H9 (cell line): Measurements from ENCODE around the gene SOX1. TPM values are rescaled to one million over a fixed set of nuclear protein-coding genes. Genes with fewer than 3 reads are reported as not detected.

Experiments used
- DNase-seq: peaks from one replicate; pipeline ENCODE4 v3.0.0-alpha.2; 2017
- H2AFZ ChIP-seq: one replicate; pipeline ENCODE4 v1.6.1; 2013; ENCODE audit warnings: mild to moderate bottlenecking, low read length, control low read depth, moderate library complexity
- H2AK5ac ChIP-seq: 2 replicates; pipeline ENCODE4 v1.6.1; 2013; ENCODE audit warnings: low read length, control low read depth, mixed read lengths; ENCODE audit not compliant: insufficient read length
- H2BK120ac ChIP-seq: one replicate; pipeline ENCODE4 v1.6.1; 2013; ENCODE audit warnings: low read depth, mild to moderate bottlenecking, low read length, control low read depth, inconsistent platforms; ENCODE audit not compliant: poor library complexity, severe bottlenecking
- H2BK12ac ChIP-seq: 2 replicates; pipeline ENCODE4 v1.6.1; 2013; ENCODE audit warnings: low read length, control low read depth, mixed read lengths, low read depth; ENCODE audit not compliant: insufficient read length
- H2BK15ac ChIP-seq: 2 replicates; pipeline ENCODE4 v1.6.1; 2013; ENCODE audit warnings: low read depth, low read length, control low read depth
- H2BK20ac ChIP-seq: one replicate; pipeline ENCODE4 v1.6.1; 2013; ENCODE audit warnings: low read depth, mild to moderate bottlenecking, low read length, control low read depth, inconsistent platforms; ENCODE audit not compliant: poor library complexity, severe bottlenecking
- H2BK5ac ChIP-seq: 2 replicates; pipeline ENCODE4 v1.6.1; 2013; ENCODE audit warnings: low read length, control low read depth, mixed read lengths; ENCODE audit not compliant: insufficient read length
- H3K14ac ChIP-seq: 2 replicates; pipeline ENCODE4 v1.6.1; 2013; ENCODE audit warnings: low read length, control low read depth; ENCODE audit not compliant: insufficient read depth
- H3K18ac ChIP-seq: 2 replicates; pipeline ENCODE4 v1.6.1; 2013; ENCODE audit warnings: low read depth, mild to moderate bottlenecking, mixed read lengths, low read length, control low read depth; ENCODE audit not compliant: insufficient read length
- H3K23ac ChIP-seq: 2 replicates; pipeline ENCODE4 v1.6.1; 2013; ENCODE audit warnings: low read length, control low read depth, mixed read lengths, low read depth; ENCODE audit not compliant: insufficient read length
- H3K23me2 ChIP-seq: 2 replicates; pipeline ENCODE4 v1.6.1; 2013; ENCODE audit warnings: low read depth, mild to moderate bottlenecking, mixed read lengths, low read length, control low read depth; ENCODE audit not compliant: insufficient read length, poor library complexity, severe bottlenecking
- H3K27ac ChIP-seq: 2 replicates; pipeline ENCODE4 v1.5.1; 2013; ENCODE audit warnings: low read length, control low read depth, mixed read lengths, low read depth; ENCODE audit not compliant: insufficient read length
- H3K27me3 ChIP-seq: 2 replicates; pipeline ENCODE4 v1.6.1; 2013; ENCODE audit warnings: low read length, control low read depth, inconsistent platforms; ENCODE audit not compliant: insufficient read depth
- H3K4ac ChIP-seq: 2 replicates; pipeline ENCODE4 v1.6.1; 2013; ENCODE audit warnings: low read depth, mild to moderate bottlenecking, control low read depth, inconsistent platforms, low read length, moderate library complexity
- H3K4me1 ChIP-seq: 2 replicates; pipeline ENCODE4 v1.6.1; 2013; ENCODE audit warnings: low read length, control low read depth, inconsistent platforms; ENCODE audit not compliant: insufficient read depth
- H3K4me2 ChIP-seq: 2 replicates; pipeline ENCODE4 v1.6.1; 2013; ENCODE audit warnings: low read length, control low read depth, mixed read lengths; ENCODE audit not compliant: insufficient read length, insufficient read depth
- H3K56ac ChIP-seq: 2 replicates; pipeline ENCODE4 v1.6.1; 2013; ENCODE audit warnings: low read depth, mild to moderate bottlenecking, mixed read lengths, low read length, control low read depth; ENCODE audit not compliant: insufficient read length
- H3K79me1 ChIP-seq: 2 replicates; pipeline ENCODE4 v1.6.1; 2013; ENCODE audit warnings: low read depth, mild to moderate bottlenecking, moderate library complexity, low read length, control low read depth, inconsistent platforms; ENCODE audit not compliant: insufficient read depth, poor library complexity, severe bottlenecking
- H3K79me2 ChIP-seq: 2 replicates; pipeline ENCODE4 v1.6.1; 2013; ENCODE audit warnings: low read length, control low read depth, inconsistent platforms; ENCODE audit not compliant: insufficient read depth
- H3K9ac ChIP-seq: 2 replicates; pipeline ENCODE4 v1.6.1; 2013; ENCODE audit warnings: low read length, control low read depth, mixed read lengths; ENCODE audit not compliant: insufficient read length; ENCODE audit errors: extremely low read depth
- H3K9me3 ChIP-seq: one replicate; pipeline ENCODE4 v1.6.1; 2013; ENCODE audit warnings: low read depth, low read length, inconsistent platforms; ENCODE audit not compliant: control insufficient read depth
- H3T11ph ChIP-seq: one replicate; pipeline ENCODE4 v1.6.1; 2013; ENCODE audit warnings: mild to moderate bottlenecking, low read length, control low read depth, inconsistent platforms
- H4K20me1 ChIP-seq: one replicate; pipeline ENCODE4 v1.6.1; 2013; ENCODE audit not compliant: control insufficient read depth, insufficient read length, insufficient read depth
- H4K5ac ChIP-seq: 2 replicates; pipeline ENCODE4 v1.6.1; 2013; ENCODE audit warnings: low read depth, mild to moderate bottlenecking, mixed read lengths, low read length, control low read depth; ENCODE audit not compliant: insufficient read length
- H4K8ac ChIP-seq: replicated peaks from 2 replicates; pipeline ENCODE4 v1.6.1; 2013; ENCODE audit warnings: low read length, control low read depth, mixed read lengths, low read depth; ENCODE audit not compliant: insufficient read length
- H4K91ac ChIP-seq: 2 replicates; pipeline ENCODE4 v1.6.1; 2013; ENCODE audit warnings: low read depth, mild to moderate bottlenecking, moderate library complexity, mixed read lengths, low read length, control low read depth; ENCODE audit not compliant: insufficient read length
- H3K27ac Mint-ChIP-seq, 3 experiments: 2 replicates in 2 of 3; 3 replicates in 1 of 3; pipeline ENCODE4 v1.8.0; 2020 to 2021; ENCODE audit warnings: mixed read lengths in 3 of 3, mild to moderate bottlenecking in 1 of 3, moderate library complexity in 1 of 3
- H3K27me3 Mint-ChIP-seq: 2 replicates; pipeline ENCODE4 v1.8.0; 2021; ENCODE audit warnings: low read depth, mild to moderate bottlenecking, moderate library complexity, mixed read lengths
- H3K36me3 Mint-ChIP-seq, 3 experiments: 2 replicates in 2 of 3; 3 replicates in 1 of 3; pipeline ENCODE4 v1.8.0; 2020 to 2021; ENCODE audit warnings: low read depth in 3 of 3, mixed read lengths in 3 of 3; ENCODE audit not compliant: insufficient read depth in 1 of 3
- H3K4me1 Mint-ChIP-seq, 2 experiments: 2 replicates each; pipeline ENCODE4 v1.8.0; 2020; ENCODE audit warnings: mixed read lengths in 2 of 2
- H3K4me3 Mint-ChIP-seq, 2 experiments: 2 replicates in 1 of 2; 3 replicates in 1 of 2; pipeline ENCODE4 v1.8.0; 2020 to 2021; ENCODE audit warnings: mild to moderate bottlenecking in 2 of 2, mixed read lengths in 2 of 2, moderate library complexity in 1 of 2
- H3K9me3 Mint-ChIP-seq, 2 experiments: 2 replicates in 1 of 2; 3 replicates in 1 of 2; pipeline ENCODE4 v1.8.0; 2020; ENCODE audit warnings: mild to moderate bottlenecking in 2 of 2, mixed read lengths in 2 of 2, moderate library complexity in 1 of 2
- WGBS: extraction: QIAGEN DNeasy Blood & Tissue Kit; methylation state at CpG from one replicate; pipeline ENCODE4 v1.1.7; 2013; ENCODE audit warnings: missing lambda C conversion rate, low lambda C conversion rate, mixed read lengths; ENCODE audit not compliant: insufficient read length; ENCODE audit errors: extremely low coverage; 5-methylcytosine and 5-hydroxymethylcytosine counted together
- total RNA-seq: library from RNA; stranded (reverse); gene quantifications from 2 replicates; pipeline ENCODE4 v1.2.1, GENCODE V29; 2021
- TF ChIP-seq, protein P1 (sequence below): fragments of 200-600 bp; sonication (generic); conservative IDR thresholded peaks from 3 replicates; pipeline ENCODE4 v1.8.0; 2021; ENCODE audit warnings: antibody characterized with exemption, mild to moderate bottlenecking

The SOX1 gene
- total RNA-seq, 1 experiment from 2014 or later = 0.17 TPM

DNA sequence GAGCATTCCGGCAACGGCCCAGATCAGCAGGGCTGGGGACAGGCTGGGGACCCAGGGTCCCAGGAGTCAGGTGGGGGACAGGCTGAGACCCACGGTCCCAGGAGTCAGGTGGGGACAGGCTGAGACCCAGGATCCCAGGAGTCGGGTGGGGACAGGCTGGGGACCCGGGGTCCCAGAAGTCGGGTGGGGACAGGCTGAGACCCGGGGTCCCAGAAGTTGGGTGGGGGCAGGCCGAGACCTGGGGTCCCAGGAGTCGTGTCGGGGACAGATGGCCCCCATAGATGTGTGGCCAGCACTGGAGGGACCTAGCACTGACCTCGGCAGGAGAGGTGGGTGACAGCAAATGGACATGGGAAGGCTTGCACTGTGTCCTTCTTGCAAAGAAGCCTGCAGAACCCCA, 39.7 kb upstream of the SOX1 start:
- Histone ChIP-seq H3K23me2 (no peaks in the 10 kb centered on the region), H3K79me2 (no peaks in the 10 kb centered on the region), H2BK120ac (no peak overlapping the region), H3K27ac (no peak overlapping the region), H2AK5ac (no peak overlapping the region), H3K9ac (no peak overlapping the region), H4K8ac (no peak overlapping the region), H2AFZ (no peak overlapping the region), H2BK15ac (no peak overlapping the region), H3K4me2 (no peak overlapping the region), H2BK5ac (no peak overlapping the region), H3K23ac (no peak overlapping the region), H3K56ac (no peak overlapping the region), H4K91ac (no peak overlapping the region), H3K4me1 (no peaks in the 10 kb centered on the region), H3T11ph (no peak overlapping the region), H2BK20ac (no peak overlapping the region), H3K79me1 (no peaks in the 10 kb centered on the region), H3K14ac (no peak overlapping the region; the same call in 1 of the 2 replicates), H2BK12ac (no peak overlapping the region), H3K18ac (no peak overlapping the region), H3K4ac (no peak overlapping the region), H4K5ac (no peak overlapping the region), H4K20me1 (no peaks in the 10 kb centered on the region), H3K27me3 (no peaks in the 10 kb centered on the region), H3K9me3 (no peaks in the 10 kb centered on the region)
- TF ChIP-seq, protein P1, sequence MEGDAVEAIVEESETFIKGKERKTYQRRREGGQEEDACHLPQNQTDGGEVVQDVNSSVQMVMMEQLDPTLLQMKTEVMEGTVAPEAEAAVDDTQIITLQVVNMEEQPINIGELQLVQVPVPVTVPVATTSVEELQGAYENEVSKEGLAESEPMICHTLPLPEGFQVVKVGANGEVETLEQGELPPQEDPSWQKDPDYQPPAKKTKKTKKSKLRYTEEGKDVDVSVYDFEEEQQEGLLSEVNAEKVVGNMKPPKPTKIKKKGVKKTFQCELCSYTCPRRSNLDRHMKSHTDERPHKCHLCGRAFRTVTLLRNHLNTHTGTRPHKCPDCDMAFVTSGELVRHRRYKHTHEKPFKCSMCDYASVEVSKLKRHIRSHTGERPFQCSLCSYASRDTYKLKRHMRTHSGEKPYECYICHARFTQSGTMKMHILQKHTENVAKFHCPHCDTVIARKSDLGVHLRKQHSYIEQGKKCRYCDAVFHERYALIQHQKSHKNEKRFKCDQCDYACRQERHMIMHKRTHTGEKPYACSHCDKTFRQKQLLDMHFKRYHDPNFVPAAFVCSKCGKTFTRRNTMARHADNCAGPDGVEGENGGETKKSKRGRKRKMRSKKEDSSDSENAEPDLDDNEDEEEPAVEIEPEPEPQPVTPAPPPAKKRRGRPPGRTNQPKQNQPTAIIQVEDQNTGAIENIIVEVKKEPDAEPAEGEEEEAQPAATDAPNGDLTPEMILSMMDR = no peak
- peaks cover 0 to 4% (median 4%) of the 10 kb centered on the region in 3 experiments; a peak in 2 of 7 replicates for H3K36me3 Mint-ChIP-seq
- H3K4me1 Mint-ChIP-seq = peaks cover under 1 to 2% of the 10 kb centered on the region in 2 experiments
- no CpG with 5 or more reads among the region's 11 CpGs for WGBS
- peaks cover 12 to 15% of the 10 kb centered on the region in 2 experiments for H3K9me3 Mint-ChIP-seq
- DNase-seq = no peak
- no peak overlapping the region for H3K4me3 Mint-ChIP-seq
- H3K27me3 Mint-ChIP-seq = peaks cover 79% of the 10 kb centered on the region
- H3K27ac Mint-ChIP-seq = no peak overlapping the region
